Erythroblast (primary cell): ENCODE data around the gene PPP1R12B.
"Not testable (repeated sequence)": the region's sequence is repeated elsewhere in the genome, so short reads cannot be mapped to it uniquely, and the experiment has no call there.

Experiments used
- GATA1 ChIP-seq: IDR thresholded peaks from 2 replicates; pipeline ENCODE4 v1.6.1; 2011; ENCODE audit warnings: low read depth, mild to moderate bottlenecking, control low read depth, low read length, moderate library complexity
- POLR2A ChIP-seq: IDR thresholded peaks from 2 replicates; pipeline ENCODE4 v1.6.1; 2011; ENCODE audit warnings: mild to moderate bottlenecking, low read length

GRCh38 chr1:202467381-202467780 lies 118.9 kb downstream of the PPP1R12B start:
- TF ChIP-seq POLR2A, GATA1: not testable (repeated sequence)
